Muscle of back (tissue), 11 donors: ENCODE results near the gene KRT13. TPM values are rescaled to one million over a fixed set of nuclear protein-coding genes. Genes with fewer than 3 reads are reported as not detected.

ENCODE experiments used
- DNase-seq, 3 donors: peaks; one replicate each; pipeline versions ENCODE4 v3.0.0 to v3.0.0-alpha.2; 2013
- polyA plus RNA-seq, 10 donors: library from polyadenylated mRNA; unstranded; fragments of 120-200 nt; gene quantifications; one replicate each; pipeline ENCODE4 v1.2.1, GENCODE V29; 2013; ENCODE audit not compliant: insufficient read length in 10 of 10

The KRT13 gene
- polyA plus RNA-seq, 10 donors = 0.31 to 228 (median 0.67) TPM; not detected in 4

DNA sequence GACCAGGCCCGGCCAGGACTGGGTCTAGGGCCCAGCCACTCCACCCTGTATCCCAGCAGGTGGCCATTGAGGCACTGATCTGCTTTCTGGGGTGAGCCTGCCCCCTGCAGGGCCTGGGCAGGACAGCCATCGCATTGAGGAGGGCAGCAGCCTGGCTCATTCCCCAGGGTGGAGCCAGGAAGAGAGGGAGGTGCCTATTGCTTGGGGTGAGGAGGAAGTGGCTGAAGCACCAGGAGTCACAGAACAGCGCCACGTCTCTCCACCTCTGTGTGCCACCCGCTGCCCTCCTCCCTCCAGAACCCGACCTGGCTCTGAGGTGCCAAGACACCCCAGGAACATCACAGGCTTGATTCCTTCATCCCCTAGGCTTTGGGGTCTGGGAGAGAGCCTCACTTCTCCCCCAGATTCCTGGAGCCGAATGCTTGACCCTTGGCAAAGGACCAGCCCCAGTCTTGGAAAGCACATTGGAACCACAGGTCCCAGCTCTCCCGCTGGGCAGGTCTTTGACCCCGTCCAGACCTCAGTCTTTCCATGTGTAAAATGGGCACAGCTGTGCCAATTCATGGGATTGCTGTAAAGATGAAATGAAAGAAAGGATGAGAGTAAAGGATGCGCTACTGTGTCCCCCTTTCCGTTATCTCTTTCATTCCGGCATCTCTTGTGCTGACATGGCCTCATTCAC, 8.5 kb downstream of the KRT13 start:
- peak; percentile 10 to 54 (median 48) for DNase-seq

DNA sequence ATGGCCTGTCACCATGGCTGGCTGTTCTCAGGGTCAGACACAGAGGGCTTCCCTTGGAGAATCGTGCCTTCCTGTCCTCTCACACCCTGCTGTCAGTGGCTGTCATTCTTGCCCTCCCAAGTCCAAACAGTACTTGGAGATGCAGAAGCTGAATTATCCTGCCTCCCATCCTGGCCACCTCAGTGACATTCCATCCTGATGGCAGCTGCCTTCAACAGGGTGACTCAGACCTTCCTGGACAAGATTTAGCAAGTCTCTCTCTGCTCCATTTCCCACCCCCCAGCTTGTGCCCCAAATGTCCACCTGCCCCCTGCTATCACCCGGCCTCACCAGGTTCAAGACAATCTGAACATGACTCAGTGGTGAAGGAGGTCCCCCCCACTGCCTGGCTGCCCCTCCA, 10.9 kb downstream of the KRT13 start:
- no peak for DNase-seq

DNA sequence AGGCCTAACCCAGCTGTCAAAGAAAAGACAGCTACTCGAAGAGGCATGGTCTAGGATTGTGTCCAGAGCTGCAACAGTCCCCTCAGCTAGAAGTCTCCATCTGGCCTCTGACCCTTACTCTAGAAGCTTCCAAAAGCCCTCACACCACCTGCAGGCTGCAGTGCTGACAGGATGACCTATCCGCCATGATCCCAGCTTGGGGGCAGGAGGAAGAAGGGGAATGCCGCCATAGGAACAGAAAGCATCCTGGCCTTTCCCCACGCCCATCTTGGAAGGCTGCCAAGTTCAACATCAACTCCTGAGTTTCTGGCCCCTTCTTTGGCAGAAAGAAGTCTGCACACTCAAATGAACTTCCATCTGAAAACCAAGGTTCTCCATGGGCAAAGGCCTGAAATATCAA, 12.6 kb downstream of the KRT13 start:
- peak; percentile 19 to 45 (median 23) for DNase-seq

DNA sequence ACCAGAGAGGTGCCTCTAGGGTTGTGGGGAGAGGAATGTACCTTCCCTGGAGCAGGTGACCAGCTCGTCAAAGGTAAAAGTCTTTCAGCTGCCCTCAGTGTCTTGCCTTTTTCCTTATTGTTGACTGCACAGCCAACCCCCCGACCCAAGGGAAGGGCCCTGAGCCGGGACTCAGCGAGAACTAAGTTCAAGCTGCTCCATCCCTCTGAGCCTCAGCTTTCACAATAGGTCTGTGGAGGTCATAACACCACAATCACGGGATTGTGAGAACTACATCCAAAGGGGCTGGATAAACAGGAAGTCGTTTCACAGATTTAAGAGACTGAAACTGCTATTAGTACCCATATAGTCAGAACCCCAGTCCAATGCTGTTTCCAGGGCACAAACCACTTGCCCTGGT, 13.1 kb downstream of the KRT13 start:
- DNase-seq = peak in 1 of 3 donors; percentile 29

DNA sequence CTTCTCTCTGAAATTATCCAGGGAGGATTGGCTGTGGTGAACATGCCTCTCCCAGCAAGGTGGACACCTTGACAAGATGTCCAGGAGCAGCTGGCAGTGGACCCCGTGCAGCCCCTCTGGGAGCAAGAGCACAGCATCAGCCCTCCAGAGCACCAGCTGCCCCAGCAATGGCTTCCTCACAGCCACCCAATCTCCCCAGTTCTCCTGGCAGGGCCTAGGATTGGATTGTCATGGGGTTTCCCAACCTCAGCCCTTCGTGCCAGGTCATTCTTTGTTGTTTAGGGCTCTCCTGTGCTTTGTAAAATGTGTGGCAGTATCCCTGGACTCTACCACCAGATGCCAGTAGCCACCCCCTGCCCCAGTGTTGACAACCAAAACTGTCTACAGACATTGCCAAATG, 13.9 kb downstream of the KRT13 start:
- no peak for DNase-seq

DNA sequence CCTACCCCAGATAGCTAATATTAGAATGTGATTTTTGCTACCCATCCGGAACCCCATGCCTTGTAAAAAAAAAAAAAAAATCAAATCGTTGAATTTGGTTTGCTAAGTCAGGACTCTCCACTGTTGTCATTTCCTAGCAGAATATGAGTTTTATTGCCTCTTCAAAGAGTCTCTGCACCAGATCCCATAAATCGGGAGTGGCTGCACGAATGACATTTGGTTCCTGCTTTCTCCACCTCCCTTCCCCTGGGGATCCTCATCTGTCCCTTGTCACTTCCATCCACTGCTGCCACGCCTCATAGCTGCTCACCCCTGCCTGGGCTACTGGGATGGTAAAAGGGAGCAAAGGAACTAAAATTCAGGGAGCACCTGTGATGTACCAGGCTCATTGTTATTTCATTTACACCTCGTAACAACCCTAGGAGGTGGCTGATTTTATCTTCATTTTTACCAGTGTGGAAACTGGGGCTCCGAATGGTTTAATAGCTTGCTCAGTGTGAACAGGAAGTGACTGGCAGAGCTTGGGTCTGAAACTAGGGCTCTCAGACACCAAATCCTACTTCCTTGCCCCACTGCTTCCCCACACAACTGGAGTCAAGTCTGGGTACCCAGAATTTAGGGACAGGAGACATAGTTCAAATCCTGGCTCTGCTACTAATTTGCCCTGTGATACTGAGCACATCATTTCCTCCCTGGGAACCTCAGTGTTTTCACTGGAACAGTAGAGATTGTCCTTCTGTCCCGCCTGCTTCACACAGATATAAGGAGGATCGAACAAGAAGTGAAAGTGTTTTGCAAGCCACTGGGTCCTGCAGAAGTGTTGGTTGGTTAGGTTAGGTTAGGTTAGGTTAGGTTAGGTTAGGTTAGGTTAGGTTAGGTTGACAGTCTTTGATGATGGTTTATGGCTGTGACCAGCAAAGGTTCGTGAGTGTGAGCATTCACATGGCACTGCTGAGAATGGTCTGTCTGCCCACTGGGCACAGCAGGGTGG, 15.1 kb downstream of the KRT13 start:
- no peak for DNase-seq

DNA sequence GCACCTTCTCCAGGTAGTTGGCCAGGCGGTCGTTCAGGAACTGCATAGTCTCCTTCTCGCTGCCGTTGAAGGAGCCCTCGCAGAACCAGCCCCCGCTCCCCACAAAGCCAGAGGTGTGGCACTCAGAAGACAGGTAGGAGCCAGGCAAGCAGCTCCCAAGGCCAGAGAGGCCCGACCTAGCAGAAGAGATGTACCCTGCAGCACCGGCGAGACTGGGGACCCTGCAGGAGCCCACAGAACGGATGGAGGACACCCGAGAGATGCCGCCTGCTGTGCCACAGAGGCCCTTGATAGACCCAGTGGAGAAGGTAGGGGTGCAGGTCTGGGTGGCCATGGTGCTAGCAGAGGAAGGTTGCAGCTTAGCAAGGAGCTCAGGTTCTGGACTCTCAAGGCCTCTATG, 15.9 kb downstream of the KRT13 start, which contains the start of gene KRT36:
KRT36 (minus strand) TSS at position 380 of the 400 bp plus-strand sequence; CDS start at position 334, 46 bp downstream.
- no peak for DNase-seq

DNA sequence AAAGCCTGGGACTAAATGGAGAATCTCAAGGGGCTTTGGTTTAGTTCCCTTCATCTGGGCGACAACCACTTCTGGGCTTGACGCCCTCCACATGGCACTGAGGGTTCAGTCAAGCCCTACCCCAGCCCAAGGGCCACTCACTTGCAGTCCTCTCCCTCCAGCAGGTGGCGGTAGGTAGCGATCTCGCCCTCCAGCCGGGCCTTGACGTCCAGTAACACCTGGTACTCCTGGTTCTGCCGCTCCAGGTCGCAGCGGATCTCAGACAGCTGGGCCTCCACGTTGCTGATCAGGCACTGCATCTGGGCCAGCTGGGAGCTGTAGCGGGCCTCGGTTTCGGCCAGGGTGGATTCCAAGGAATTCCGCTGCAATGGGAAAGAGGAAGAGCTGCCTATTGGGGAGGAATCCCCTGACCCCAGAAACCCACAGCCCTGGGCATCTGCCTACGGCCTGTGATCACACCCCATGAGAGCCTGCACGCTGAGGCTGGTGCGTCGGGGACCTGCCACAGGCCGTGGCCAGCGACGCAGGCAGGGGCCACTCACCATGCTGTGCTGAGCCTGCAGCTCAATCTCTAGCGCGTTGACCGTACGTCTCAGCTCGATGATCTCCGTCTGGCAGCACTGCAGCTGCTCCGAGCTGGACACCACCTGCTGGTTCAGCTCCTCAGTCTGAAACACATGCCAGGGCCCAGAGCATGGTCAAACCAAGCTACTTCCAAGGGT, 18.4 kb downstream of the KRT13 start:
- no peak for DNase-seq

DNA sequence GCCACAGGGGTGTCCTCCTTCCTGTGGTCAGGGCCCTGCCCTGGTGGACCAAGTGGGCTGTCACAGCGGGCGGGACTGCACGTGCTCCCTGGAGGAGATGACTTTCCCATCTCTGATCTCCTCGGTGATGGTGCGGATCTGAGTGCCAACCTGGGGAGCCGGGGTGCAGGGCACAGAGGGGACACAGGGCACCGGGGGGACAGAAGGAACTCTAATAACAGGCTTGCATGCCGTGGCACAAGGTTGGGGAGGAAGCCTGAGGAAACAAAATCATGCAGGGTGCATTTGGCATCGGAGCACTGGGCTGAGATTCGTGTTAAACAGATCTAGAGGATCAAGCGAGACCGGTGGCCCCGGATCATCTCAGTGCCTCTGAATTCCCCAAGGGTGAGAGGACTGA, 19.1 kb downstream of the KRT13 start:
- DNase-seq = no peak

DNA sequence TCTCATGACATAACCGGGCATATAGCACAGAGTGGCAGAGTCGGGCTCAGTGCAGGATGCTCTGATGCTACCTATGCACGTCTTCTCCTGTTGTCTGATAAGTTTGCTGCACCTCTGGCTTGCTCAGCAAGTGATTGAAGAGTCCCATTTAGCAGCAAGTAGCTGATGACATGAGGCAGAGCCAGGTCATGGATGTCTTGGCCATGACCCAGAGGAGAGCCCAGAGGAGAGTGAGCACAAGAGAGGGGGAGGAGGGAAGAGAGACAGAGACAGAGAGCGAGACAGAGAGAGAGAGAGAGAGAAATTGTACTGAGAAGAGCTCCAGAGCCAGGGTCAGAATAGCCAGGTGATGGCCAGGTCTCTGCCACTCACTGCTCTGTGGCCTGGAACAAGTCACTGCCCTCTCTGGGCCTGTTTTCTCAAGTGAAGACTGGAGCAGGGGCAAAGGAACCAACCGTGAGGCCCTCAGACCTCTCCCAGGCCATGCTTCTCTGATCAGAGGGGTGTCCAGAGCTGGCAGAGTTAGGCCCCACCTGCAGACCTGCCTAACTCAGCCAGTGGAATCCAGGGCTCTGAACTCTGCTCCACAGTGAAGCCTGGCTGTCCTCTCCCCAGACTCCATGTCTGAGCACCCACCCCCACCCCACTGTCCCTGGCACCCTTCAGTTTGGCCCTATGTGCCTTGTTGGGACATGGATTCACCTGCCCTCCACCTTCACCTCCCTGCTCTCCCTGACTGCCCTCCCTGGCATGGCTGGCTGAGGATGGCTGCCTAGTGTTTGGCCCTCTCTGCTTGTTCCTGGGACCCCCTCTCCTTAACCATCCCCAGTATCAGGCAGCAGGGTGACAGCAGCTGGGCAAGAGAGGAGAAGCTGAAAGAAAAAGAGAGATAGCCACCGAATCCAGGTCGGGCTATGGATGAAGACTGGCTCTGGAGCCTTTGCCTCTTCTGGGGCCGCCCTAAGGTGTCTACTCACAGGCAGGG, 20.2 kb downstream of the KRT13 start:
- no peak for DNase-seq

DNA sequence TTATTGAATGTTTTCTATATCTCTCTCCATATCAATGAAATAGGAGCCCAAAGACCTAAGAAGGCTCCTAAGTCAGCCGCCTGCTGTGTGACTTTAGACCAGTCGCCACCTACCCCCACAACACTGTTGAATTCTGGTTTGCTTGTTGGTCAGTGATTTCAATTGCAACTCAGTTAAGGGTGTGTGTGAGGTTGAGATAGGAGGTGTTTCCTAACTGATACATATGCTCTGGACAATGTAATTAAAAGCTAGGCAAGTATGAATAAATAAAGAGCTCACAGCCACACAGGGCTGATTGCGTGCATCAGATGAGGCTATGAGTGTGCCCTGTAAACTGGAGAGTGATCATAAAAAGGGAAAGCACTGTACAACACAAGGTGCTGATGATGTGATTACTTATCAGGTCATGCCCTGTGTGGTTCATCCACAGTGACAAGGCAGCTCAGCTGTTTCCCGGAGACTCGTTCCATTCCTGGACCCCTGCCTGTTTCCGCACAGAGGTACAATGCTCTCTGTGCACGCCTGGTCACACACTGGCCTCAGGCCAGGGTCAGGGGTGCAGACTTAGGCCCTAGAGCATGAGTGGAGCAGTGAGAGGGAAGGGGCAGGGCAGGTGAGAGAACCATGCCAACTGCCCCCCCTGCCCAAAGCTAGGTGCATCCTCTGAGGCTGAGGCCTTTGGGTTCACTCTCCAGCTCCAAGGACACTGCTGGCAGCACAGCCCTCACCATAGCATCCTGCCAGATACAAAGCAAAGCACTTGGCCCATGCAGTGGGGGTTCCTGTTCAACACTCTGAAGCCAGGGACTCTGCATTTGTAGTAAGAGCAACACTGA, 21.2 kb downstream of the KRT13 start:
- no peak for DNase-seq

DNA sequence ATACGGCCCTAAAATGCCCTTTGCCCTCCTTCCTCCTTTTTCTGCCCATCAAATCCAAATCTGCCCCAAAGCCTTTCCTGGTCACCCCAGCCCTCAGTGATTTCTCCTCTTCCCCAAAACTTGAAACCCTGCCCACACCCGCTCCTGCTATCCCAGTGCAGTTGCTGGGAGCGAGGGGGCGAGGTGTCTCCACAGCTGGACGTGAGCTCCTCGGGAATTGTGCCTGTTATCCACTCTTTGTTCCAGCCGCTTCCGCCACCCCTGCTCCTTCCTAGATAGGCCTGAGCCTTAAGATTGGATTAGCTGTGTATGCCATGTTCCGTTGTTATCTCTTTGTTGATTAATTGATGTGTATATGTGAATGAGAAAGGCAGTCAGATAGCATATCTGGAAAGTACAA, 21.9 kb downstream of the KRT13 start:
- DNase-seq = no peak

DNA sequence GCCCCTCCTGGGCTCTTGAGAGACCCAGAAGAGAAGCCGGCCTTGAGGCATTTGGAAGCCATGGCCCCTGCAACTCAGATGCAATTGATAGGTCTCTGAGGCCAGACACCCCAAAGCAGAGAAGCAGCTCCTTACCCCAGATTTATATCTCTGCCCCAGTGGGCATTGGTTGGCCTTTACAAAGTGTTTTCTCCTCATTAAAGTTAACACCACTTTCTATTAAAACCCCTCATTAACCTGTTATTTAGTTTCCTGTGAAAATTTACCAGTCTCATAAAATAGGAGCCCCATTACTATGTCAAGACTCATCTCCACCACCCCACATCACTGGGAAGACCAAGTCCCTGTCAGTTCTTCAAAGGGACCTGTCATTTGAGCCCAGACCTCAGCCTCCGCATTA, 24.4 kb downstream of the KRT13 start, which contains the start of gene KRT35:
KRT35 (minus strand) TSS at position 116 of the 400 bp plus-strand sequence; CDS start at position 62, 54 bp downstream.
- DNase-seq = no peak

DNA sequence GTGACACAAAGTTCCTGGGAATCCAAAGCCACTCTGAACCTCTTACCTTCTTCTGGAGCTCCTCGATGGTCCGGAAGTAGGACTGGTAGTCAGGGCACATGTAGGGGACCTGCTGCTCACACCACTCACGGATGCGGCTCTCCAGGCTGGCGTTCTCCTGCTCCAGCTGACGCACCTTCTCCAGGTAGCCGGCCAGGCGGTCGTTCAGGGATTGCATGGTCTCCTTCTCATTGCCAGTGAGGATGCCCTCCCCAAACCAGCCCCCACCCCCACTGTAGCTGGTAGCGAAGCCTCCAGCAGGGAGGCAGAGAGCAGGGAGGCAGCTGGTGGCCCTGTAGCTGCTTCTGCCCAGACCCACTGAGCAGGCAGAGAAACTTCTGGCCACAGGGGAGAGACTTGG, 24.8 kb downstream of the KRT13 start:
- no peak for DNase-seq

DNA sequence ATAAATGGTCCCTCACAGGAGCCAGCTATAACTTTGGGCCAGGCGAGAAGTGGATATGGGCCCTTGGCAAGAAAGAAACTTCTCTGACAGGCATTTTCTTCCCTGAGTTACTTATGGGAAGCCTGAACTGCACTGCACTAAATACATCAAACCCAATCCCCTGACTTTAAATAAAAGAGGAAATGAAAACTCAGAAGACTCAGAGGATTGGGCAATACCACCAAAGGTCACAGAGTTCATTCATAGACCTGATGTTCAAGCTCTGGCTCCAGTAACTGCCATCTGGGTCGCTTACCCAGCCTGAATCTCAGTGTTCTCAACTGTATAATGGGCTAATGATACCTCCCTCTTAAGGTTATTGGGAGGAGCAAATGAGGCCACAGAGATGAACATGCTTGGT, 25.3 kb downstream of the KRT13 start:
- DNase-seq = no peak

DNA sequence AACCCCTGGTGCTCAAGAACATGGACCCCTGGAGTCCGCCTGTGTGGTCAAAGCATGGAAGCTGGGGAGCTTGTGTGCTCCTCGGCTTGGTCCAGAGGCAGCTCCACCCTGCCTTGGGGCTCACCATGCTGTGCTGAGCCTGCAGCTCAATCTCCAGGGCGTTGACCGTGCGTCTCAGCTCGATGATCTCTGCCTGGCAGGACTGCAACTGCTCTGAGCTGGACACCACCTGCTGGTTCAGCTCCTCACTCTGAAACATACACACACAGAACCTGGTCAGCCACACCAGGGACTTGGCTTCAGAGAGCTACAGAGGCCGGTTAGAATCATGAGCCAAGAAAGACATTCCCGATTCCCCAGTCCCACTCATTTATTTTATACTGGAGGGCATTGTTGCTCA, 27.2 kb downstream of the KRT13 start:
- DNase-seq = no peak

DNA sequence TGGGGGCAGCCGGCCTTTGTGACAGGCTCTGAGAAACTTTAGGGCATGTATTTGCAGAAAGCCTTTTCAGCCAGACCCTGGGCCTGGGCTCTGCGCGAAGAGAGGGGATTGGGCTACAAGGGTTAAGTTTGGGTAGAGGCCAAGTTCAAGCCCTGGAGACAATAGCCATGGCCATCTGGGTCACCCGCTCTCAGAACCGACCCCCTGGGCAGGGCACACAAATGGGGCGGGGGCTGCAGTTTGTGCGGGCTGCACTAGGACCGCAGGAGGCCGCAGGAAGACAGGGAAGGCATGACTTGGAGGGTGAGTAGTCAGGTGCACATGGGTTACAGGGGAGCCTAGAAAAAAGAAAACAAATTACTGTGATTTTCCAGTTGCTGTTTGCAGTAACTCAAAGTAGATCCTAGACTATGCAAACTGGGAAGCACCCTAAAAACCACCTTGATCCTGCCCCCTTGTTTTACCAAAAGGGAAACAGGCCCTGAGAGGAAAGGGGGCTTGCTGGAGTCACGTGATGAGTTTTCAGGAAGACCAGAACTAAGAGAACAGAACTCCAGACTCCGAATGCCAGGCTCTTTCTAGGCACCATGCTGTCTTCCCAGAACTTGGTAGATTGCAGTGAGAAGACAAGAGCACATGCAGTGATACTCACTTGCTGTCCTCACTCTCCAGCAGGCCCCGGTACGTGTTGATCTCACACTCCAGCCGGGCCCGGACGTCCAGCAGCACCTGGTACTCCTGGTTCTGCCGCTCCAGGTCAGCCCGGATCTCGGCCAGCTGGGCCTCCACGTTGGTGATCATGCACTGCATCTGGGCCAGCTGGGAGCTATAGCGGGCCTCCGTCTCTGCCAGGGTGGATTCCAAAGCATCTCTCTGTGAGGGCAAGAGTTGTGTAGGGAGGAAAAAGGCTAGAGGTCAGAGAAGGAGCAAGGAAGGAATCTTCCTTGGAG, 28.3 kb downstream of the KRT13 start:
- DNase-seq = no peak

DNA sequence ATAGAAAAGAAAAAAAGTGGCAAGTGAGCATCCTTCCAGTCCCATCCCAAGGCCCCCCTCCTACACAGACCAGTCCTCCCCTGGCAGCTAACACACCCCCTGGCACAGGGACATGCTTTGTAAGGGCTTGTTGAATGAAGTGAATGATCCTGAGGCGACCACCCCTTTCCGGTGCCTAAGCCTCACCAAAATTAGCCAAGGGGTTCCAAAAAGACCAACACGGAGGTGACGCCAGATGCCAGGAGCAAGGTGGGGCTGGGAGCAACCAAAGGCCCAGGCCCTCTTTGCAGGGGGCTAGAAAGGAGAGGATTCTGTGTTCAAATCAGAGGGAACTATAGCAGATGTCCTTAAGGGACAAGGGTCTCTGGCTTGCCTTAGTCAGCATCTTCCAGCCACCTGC, 30.0 kb downstream of the KRT13 start:
- no peak for DNase-seq

DNA sequence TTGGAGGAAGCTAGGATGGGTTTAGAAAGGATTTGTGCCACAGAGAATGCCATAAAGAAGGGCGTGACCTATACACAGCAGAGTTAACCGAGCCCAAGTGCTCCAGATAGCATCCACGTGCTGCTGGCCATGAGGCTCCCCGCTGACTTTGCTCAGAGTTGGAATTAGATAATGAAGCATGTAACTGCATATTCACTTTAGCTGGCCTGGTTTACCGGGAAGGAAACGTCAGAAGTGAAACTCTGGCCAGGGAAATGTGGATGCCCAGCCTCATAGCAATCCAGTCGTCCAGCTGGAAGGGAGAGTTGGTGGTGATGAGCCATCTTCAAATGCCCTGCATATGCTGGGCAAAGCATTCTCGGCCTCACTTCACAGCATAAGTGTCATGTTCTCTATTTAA, 30.5 kb downstream of the KRT13 start:
- no peak for DNase-seq
